CD4-positive, alpha-beta T cell treated with Interleukin-17A for 4 hours (primary cell): Measurements from ENCODE around the gene EHD3.

Source experiments
- DNase-seq: peaks from one replicate; pipeline ENCODE4 v3.0.0-alpha.2; 2020; ENCODE audit warnings: mixed read lengths

Gene EHD3

GRCh38 chr2:31213601-31214443 is 20.1 kb upstream of the EHD3 start:
- DNase-seq: no peak

DNA sequence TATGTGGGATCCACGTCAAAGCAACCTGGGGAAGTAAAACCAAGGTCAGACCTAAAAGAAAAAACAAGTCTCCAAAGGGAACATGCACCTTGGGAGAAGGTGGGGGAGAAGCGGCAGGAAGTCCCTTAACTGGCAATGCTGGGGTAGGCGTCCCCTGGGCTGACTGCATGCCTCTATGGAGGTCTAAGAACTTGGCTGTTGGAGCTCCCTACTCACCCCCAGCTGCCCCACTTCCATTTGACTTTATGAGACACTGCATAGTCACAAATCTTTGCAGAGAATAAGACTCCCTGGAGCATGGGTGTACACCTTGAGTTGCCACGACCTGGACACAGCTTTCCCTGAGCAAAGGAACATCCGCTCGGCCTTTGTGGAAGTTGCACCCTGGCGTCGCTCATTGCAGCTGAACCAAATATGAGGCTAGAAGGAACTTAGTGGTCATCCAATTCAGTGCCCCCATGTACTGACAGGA is 19.5 kb upstream of the EHD3 start:
- no peak for DNase-seq

DNA sequence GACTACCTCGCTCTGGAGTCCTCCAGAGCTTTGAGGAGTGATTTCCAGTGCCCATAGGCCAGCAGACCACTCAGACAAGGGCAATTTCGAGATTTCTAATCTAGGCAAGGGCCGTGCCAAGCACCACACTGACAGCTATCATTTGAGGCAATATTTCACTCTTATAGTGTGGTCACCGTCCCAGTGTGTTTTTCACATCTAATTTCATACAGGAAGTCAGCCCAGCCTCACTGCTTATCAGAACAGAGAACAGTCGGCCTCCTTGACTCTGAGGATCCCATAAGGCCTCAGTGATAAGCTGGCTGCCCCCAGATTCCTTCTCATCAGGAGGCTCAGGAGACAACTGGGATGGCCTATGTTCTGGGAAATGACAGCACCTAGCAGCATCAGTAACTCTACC is 17.2 kb upstream of the EHD3 start:
- DNase-seq: no peak

DNA sequence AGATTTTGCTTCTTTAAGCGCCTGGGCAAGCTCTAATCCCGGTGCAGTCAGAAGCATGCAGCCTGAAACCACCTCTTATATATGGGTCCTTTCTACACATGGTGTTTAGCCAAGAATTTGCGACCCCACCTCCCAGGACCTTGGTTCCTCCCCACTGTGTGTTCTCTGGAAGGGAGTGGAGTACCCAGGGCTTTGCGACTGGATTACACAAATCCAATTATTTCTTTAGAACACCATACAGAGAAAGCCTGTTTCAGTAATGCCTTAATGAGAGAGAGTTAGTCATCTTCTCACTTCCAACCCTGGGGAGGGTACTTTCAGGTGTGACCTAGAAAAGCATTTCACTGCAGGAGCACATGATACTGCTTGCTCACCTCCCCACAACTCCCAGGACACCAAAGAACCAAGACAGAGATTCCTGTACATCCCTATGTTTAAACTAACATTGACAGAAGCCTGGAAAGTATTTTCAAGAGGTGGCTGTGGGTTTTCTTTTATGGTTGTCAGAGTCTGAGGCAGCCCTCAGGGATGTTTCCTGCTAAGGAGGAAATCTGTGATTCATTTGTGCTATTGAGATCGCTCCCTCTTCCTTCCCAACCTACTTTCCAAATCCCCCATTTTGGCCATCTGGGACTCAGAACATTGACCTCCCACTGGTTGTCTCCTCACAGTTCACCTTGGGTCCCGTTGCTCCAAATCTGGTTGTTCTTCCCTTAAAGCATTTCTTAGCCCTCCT is 16.3 kb upstream of the EHD3 start, which contains the start of gene CAPN14:
Gene CAPN14 (minus strand): TSS at position 51 of the 736 bp plus-strand sequence. CDS start 12,068 bp downstream, outside the sequence.
- no peak for DNase-seq

GRCh38 chr2:31219131-31219969 is 14.6 kb upstream of the EHD3 start:
- DNase-seq: no peak

DNA sequence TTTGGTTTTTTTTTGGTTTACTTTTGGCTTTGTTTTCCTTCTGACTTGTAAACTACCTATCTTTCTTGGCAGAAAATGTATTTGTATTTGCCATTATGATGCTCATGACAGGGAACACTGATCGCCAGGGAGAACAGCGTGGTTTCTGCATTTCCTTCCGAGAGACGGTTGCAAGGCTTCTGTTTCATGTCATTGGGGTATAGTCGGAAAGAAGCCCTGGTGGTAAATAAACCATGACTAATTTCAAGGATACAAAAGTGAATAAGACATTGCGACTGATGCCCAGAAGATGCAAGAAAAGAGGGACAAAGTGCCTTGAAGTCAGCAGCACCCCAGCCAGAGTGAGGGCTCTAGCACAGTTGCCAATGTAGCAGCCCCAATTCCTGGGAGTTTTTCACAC is 12.4 kb upstream of the EHD3 start:
- DNase-seq: no peak

- DNase-seq: no peak
These were observed 11.9 kb upstream of the EHD3 start for GRCh38 chr2:31222071-31222470.

DNA sequence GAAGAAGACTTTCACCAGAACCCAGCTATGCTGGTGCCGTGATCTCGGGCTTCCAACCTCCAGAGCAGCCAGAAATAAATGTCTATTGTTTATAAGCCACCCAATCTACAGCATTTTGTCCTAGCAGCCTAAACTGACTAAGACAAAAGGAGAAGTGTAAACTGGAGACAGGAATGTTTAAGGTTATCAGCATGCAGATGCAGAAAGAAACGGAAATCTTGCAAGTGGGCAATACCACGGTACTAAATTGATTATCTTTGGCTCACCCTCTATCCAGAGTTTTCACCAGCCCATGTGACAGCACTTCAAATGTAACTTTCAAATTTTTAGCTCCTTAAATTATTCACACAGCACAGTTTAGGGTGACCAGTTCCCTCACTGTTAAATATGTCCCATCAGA is 10.9 kb upstream of the EHD3 start:
- no peak for DNase-seq

GRCh38 chr2:31223749-31224148 is 10.2 kb upstream of the EHD3 start:
- DNase-seq: no peak

GRCh38 chr2:31226266-31226665 is 7.7 kb upstream of the EHD3 start:
- no peak for DNase-seq

- DNase-seq: no peak
These were observed 6.8 kb upstream of the EHD3 start for GRCh38 chr2:31227110-31227509.

GRCh38 chr2:31227711-31228125 is 6.2 kb upstream of the EHD3 start:
- DNase-seq: no peak

GRCh38 chr2:31228717-31229116 is 5.2 kb upstream of the EHD3 start:
- no peak for DNase-seq

- no peak for DNase-seq
These were observed 3.2 kb upstream of the EHD3 start for GRCh38 chr2:31230751-31231150.

GRCh38 chr2:31231571-31232302 is 2.2 kb upstream of the EHD3 start:
- DNase-seq: no peak

GRCh38 chr2:31232586-31232985 is 1.4 kb upstream of the EHD3 start:
- DNase-seq: no peak

DNA sequence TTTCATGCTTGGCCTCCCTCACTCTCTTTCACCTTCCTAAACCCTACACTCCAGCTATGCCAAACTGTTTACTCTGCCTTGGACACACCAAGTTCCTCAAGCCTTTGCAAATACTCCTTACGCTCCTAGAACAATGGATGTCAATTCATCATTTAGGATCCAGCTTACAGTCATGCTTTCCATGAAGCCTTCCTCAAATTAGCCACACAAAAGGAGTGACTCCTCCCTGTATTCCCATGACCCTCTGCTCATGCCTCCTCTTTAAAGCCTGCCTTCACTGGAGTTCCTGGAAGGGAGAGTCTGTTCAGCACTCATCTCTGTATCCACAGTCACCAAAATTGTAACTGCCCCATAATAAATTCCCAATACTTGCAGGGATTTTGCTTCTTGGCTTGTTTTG is 721 bp upstream of the EHD3 start:
- DNase-seq: no peak

DNA sequence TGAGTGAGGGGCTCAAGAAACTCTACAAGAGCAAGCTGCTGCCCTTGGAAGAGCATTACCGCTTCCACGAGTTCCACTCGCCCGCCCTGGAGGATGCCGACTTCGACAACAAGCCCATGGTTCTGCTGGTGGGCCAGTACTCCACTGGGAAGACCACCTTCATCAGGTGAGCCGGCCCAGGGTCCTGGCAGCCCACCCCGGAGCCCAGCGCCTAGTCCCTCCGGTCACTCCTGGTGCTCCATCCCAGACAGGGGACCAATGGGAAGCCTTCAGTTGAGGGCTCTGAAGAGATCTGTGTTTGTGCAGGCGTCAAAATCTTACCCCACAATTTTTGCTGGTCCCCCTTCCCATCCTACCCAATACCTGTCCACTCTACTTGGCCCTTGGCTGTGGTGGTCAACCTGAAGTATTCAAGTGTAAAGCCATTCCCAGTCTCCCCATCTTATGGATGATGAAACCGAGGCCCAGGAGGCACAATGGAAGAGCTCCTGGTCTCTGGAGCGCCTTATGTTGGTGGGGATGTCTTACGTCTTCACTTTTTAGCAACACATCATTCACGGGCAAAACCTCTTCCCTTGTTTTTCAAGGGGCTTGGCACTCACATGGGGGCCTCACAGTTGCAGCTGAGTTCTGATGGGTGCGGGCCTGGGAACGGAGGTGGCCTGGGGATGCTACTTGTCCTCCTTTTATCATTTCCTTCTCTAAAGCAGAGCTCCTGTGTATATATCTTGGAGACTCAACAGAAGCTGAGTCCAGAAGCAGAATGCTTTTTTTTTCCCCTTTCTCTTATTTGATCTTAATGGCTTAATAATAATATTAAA is 941 bp downstream of the EHD3 start:
- no peak for DNase-seq

DNA sequence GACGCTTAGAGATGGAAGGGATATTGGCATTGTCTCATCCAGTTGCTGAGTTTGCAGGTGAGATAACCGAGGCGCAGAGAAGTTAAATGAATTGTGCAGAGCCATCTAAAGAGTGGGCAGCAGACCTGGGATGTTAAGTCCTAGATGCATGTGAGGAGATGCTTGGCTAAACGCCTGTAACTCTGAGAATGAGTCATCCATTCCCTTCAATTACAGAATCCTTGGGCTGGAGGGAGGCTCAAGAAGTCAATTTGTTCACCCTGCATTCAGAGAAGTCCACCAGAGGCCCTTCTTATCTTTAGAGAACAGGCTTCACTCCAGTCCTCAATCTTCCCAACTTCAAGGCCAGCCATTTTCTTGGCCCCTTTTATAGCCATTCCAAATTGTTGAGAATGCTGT is 1.6 kb downstream of the EHD3 start:
- no peak for DNase-seq

- DNase-seq: no peak
These were observed 2.7 kb downstream of the EHD3 start for GRCh38 chr2:31236433-31237205.
